GM18498 (cell line): ENCODE data around the gene DPY19L1.
"Not testable (repeated sequence)": the region's sequence is repeated elsewhere in the genome, so short reads cannot be mapped to it uniquely, and the experiment has no call there.

Experiments used
- ATAC-seq: cut with Tn5 transposase; IDR thresholded peaks from one replicate; pipeline ENCODE4 v1.9.1; 2021; ENCODE audit warnings: mild to moderate bottlenecking, moderate library complexity; ENCODE audit not compliant: unreplicated experiment

The DPY19L1 gene

DNA sequence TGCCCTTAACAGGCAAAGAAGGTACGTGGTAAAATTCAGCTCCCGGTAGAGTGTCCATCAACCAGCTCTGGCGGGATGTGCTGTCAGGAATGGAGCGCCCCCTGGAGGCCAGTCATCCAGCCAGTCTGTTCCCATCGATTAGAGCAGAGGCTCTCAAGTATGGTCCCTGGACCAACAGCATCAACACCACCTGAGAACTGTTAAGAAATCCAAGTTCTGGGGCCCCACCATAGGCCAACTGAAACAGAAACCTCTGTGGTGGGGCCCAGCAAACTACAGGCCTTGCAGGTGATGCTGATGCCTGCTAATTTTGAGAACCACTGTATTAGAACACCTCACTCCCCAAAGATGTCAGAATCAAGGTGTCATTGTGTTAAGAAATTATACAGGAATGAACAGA is 109.2 kb downstream of the DPY19L1 start:
- peak; percentile 79 for ATAC-seq

DNA sequence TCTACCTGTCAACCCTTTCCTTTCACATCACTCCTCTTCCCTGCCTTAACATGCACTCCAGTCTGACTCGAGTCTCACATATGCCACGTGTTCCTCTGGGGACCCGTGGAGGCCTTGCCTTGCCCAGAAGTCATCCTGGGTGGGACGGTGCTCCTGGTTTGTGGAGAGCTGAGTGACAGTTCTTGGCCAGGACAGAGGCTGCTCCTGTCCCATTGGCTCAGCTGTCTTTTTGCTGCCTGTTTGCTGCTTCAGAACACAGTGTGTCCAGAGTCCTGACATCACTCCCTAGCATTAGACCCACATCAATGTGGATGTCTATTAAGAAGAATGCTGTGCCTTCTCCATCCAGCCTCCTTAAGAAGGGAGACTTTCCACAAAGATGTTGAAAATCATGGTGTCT is 116.8 kb downstream of the DPY19L1 start:
- not testable (repeated sequence) for ATAC-seq

- ATAC-seq = not testable (repeated sequence)
These were observed 118.2 kb downstream of the DPY19L1 start for GRCh38 chr7:34919038-34919437.

DNA sequence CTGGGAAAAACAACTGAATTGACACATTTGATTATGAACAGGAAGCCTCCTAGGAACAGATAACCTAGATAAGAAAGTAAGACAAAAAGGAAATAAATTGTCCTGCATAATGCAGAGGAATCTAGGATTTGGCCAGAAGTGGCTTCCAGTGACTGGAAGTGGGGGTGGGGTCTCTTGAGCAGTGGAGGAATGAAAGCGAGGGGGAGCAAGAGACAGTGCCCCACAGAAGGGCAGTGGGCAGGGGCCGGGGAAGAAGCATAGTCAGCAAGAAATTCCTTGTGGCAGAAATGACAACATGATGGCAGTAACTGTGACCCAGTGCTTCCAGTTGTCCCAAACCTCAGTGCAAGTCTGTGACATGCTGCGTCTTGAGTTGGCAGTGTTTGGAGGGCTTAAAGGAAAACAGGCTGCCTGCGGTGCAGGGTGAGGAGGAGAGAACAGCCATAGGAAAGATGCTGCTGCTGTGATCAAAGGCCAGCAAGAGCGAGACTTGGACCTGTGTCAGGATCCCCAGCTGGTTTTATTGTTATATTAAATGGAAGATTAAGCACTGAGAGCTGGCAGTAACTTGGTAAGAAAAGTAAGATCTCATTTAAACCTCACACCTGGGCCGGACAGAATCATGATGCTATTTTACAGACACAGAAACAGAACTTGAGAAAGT is 119.0 kb downstream of the DPY19L1 start:
- ATAC-seq = not testable (repeated sequence)

DNA sequence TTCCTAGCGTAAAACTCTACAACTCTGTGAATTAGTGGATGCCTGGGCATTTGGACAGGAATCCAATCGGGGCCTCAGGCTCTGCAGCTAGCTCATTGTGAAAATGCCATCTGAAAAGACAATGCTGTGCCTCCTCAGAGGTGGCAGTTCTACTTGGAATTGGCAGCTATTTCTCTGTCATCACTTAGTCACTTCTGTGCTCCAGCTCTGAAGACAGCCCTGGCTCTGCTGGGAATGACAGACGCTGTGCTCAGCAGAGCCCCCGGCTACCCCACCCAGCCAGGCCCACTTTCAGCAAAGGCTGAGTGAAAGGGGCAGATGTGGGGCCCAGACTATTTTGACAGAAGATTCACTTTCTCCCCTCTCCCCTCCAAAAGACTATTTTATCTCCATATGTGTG is 119.8 kb downstream of the DPY19L1 start:
- not testable (repeated sequence) for ATAC-seq

- no peak for ATAC-seq
These were observed 121.0 kb downstream of the DPY19L1 start for GRCh38 chr7:34916267-34916666.

- ATAC-seq = no peak
These were observed 125.0 kb downstream of the DPY19L1 start for GRCh38 chr7:34912236-34912635.

DNA sequence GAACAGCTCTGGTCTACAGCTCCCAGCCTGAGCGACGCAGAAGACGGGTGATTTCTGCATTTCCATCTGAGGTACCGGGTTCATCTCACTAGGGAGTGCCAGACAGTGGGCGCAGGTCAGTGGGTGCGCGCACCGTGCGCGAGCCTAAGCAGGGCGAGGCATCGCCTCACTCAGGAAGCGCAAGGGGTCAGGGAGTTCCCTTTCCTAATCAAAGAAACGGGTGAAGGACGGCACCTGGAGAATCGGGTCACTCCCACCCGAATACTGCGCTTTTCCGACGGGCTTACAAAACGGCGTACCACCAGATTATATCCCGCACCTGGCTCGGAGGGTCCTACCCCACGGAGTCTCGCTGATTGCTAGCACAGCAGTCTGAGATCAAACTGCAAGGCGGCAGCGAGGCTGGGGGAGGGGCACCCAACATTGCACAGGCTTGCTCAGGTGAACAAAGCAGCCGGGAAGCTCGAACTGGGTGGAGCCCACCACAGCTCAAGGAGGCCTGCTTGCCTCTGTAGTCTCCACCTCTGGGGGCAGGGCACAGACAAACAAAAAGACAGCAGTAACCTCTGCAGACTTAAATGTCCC is 130.9 kb downstream of the DPY19L1 start:
- ATAC-seq = not testable (repeated sequence)

- ATAC-seq = no peak
These were observed 132.3 kb downstream of the DPY19L1 start for GRCh38 chr7:34904987-34905386.

DNA sequence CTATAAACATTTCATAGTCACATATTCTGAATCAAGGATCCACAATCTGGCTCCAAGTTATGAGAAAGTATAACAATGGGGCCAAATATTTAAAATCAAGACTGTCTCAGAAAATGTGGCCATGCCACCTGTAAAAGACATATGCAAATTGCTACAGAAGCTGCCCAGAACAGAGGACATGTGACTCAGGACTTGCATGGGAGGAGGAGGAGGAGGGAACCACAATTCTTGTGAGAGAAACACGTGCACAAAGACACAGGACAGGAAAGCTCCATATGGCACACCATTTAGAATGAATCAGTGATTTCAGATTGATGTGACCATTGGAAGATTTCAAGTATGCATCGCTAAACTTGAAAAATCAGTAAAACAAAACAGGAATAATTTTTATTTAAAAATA is 133.4 kb downstream of the DPY19L1 start:
- ATAC-seq = not testable (repeated sequence)

- ATAC-seq = no peak
These were observed 135.1 kb downstream of the DPY19L1 start for GRCh38 chr7:34902182-34902581.

- no peak for ATAC-seq
These were observed 136.3 kb downstream of the DPY19L1 start for GRCh38 chr7:34900891-34901513.

GRCh38 chr7:34895202-34895601 is 142.1 kb downstream of the DPY19L1 start:
- no peak for ATAC-seq

- no peak for ATAC-seq
These were observed 147.3 kb downstream of the DPY19L1 start for GRCh38 chr7:34889951-34890350.

DNA sequence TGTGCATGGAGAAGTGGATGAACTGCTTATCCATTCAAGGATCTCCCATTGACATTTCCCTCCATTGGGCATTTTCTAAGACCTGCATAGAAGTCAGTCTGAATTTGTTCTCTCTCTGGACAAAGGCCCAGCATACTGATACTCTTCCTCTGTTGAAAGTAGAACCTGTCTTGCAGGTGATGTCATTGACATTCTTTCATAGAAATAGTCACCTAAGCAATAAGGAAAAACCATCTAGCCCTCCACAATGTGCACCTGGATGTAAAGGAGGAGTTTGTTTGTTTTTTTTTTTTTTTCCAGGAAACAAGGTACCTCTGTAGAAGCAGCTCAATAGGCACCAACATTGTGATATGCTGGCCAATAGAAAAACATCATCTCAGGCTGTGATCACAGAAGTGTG is 150.4 kb downstream of the DPY19L1 start:
- ATAC-seq = no peak

GRCh38 chr7:34883855-34884254 is 153.4 kb downstream of the DPY19L1 start:
- not testable (repeated sequence) for ATAC-seq

GRCh38 chr7:34879871-34880270 is 157.4 kb downstream of the DPY19L1 start:
- no peak for ATAC-seq

DNA sequence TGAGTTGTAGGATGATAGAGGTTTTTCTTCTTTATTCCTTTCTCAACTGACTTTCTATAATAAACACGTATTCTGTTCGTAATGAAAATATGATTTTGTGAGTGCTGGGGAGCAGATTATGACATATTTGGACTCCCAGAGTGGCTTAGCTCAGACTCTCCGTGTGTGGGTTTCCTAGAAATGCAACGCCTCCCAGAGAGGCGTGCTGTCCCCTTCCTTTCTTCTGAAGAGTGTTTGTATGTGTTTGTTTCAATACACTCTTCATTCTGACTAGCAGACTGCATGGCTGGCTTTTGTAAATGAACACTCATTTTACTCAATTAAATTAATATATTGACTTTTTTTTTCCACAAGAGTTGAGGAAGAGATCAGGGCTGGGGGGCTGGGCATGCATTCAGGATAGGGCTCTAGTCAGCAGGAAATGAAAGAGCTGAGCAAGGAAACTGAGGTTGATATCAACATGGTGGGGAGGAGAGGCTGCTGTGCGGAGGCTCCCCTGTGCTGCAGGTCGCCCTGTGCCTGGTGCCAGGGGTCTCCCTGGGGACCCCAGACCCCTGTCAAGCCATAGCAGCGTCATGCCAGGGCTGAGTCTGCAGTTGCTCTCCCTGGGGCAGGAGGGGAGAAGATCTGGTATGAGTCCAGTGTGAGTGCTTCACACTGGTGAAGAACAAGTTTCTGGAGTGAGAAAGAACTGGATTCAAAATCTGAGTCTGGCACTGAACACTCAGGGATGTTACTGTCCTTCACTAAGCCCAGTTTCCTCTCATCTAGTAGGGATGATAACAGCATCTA is 158.1 kb downstream of the DPY19L1 start:
- not testable (repeated sequence) for ATAC-seq
